OCI-LY3 (cell line): ENCODE measurements around the gene LHPP.

Source experiments
- CTCF ChIP-seq: fragments of 200-600, 300-600 bp; sonication (generic); IDR thresholded peaks from 2 replicates; pipeline ENCODE4 v1.5.1; 2014; ENCODE audit warnings: antibody characterized with exemption, low read length, low read depth
- EZH2phosphoT487 ChIP-seq: fragments of 200-600 bp; shearing (Covaris generic); IDR thresholded peaks from 2 replicates; pipeline ENCODE4 v1.6.1; 2018; ENCODE audit warnings: antibody characterized with exemption, mixed run types, low read depth

DNA sequence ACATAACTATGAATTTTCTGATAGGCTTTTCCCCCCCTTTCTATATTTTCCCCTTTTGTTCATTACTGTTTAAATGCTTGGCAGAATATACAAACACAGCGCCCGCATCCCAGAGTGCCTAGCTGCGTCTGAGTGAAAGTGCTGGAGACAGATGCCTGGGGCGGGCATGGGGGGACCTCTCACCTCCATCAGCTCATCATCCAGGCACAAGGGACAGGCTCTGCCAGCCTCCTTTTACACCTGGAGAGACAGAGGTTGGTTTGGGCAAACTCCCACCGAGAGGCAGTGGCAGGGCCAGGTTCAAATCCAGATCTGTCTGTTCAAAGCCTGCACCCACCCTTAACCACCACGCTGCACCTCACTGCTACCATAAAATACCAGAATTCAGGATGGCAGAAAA lies 178.0 kb downstream of the LHPP start:
- TF ChIP-seq CTCF, result no peak
- TF ChIP-seq EZH2phosphoT487, result no peak
